ENCODE measurements around the gene KRTAP5-3. TPM values are rescaled to one million over a fixed set of nuclear protein-coding genes. Genes with fewer than 3 reads are reported as not detected.

Gene KRTAP5-3
- polyA plus RNA-seq, 1 donor from 2014 or later, result not detected

- Histone ChIP-seq H3K79me2 (replicated peaks; ENCODE audit: insufficient read depth, low read length) (no peaks in the 10 kb centered on the region), H4K20me1 (ENCODE audit: insufficient read depth) (no peaks in the 10 kb centered on the region), H3F3A (ENCODE audit: insufficient read depth, low read length, poor library complexity, severe bottlenecking) (no peaks in the 10 kb centered on the region), H2AFZ (ENCODE audit: low read depth, low read length) (no peak overlapping the region), H3K27me3 (ENCODE audit: insufficient read depth, low read depth, low read length) (no peaks in the 10 kb centered on the region), H3K27ac (ENCODE audit: low read length) (no peak overlapping the region), H3K36me3 (ENCODE audit: insufficient read depth, low read length) (no peaks in the 10 kb centered on the region), H3K4me3 (ENCODE audit: low read length) (no peak overlapping the region), H3K9me2 (ENCODE audit: insufficient read depth, low read length) (no peaks in the 10 kb centered on the region), H3K4me2 (ENCODE audit: low read length) (no peak overlapping the region), H3K9ac (ENCODE audit: low read length) (no peak overlapping the region), H3K9me3 (ENCODE audit: low read length) (no peaks in the 10 kb centered on the region)
- TF ChIP-seq RAD21 (conservative IDR thresholded peaks at IDR 0.05) (no peak), SMC3 (conservative IDR thresholded peaks at IDR 0.05; ENCODE audit: poor library complexity) (no peak), TAF1 (IDR thresholded peaks at IDR 0.05; ENCODE audit: low read depth) (no peak), EP300 (conservative IDR thresholded peaks at IDR 0.05; ENCODE audit: poor library complexity, severe bottlenecking) (no peak), EZH2 (IDR thresholded peaks at IDR 0.05; ENCODE audit: borderline replicate concordance, insufficient read depth, low read length, poor library complexity, severe bottlenecking) (no peak), MXI1 (conservative IDR thresholded peaks at IDR 0.05; ENCODE audit: poor library complexity, severe bottlenecking) (no peak), CTCF (IDR thresholded peaks at IDR 0.05; ENCODE audit: poor library complexity, severe bottlenecking) (no peak), POLR2AphosphoS5 (IDR thresholded peaks at IDR 0.05) (no peak)
- TF ChIP-seq, protein P1, sequence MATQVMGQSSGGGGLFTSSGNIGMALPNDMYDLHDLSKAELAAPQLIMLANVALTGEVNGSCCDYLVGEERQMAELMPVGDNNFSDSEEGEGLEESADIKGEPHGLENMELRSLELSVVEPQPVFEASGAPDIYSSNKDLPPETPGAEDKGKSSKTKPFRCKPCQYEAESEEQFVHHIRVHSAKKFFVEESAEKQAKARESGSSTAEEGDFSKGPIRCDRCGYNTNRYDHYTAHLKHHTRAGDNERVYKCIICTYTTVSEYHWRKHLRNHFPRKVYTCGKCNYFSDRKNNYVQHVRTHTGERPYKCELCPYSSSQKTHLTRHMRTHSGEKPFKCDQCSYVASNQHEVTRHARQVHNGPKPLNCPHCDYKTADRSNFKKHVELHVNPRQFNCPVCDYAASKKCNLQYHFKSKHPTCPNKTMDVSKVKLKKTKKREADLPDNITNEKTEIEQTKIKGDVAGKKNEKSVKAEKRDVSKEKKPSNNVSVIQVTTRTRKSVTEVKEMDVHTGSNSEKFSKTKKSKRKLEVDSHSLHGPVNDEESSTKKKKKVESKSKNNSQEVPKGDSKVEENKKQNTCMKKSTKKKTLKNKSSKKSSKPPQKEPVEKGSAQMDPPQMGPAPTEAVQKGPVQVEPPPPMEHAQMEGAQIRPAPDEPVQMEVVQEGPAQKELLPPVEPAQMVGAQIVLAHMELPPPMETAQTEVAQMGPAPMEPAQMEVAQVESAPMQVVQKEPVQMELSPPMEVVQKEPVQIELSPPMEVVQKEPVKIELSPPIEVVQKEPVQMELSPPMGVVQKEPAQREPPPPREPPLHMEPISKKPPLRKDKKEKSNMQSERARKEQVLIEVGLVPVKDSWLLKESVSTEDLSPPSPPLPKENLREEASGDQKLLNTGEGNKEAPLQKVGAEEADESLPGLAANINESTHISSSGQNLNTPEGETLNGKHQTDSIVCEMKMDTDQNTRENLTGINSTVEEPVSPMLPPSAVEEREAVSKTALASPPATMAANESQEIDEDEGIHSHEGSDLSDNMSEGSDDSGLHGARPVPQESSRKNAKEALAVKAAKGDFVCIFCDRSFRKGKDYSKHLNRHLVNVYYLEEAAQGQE (IDR thresholded peaks at IDR 0.05; ENCODE audit: borderline replicate concordance), result no peak
Measured at GRCh38 chr11:1652026-1652425, 43.8 kb upstream of the KRTAP5-3 start.

DNA sequence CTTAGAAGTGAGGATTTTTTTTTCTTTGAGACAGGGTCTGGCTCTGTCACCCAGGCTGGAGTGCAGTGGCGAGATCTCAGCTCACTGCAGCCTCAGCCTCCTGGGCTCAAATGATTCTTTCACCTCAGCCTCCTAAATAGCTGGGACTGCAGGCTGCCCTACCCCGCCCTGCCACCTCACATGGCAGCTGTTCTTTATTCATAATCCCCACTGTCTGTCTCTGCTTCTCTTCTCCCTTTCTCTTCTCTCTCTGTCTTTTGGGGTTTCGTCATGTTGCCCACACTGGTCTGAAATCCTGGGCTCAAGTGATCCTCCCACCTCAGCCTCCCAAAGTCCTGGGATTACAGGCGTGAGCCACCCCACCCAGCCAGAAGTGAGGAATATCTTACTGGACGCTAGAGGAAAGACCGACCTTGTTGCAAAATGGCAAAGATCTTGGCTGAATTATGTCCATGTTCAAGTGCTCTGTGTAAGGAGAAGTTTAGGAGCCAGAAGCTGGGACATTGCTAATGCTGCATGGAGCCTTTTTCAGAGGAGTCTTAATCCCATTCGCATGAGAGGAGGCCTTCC, 43.2 kb upstream of the KRTAP5-3 start:
- H3K9me3 ChIP-seq (ENCODE audit: low read length), result no peaks in the 10 kb centered on the region
- H3K36me3 ChIP-seq (ENCODE audit: insufficient read depth, low read length), result no peaks in the 10 kb centered on the region
- TF ChIP-seq RAD21 (conservative IDR thresholded peaks at IDR 0.05) (no peak), EP300 (conservative IDR thresholded peaks at IDR 0.05; ENCODE audit: poor library complexity, severe bottlenecking) (no peak), CTCF (IDR thresholded peaks at IDR 0.05; ENCODE audit: poor library complexity, severe bottlenecking) (no peak)
- H3K27me3 ChIP-seq (ENCODE audit: insufficient read depth, low read depth, low read length), result no peaks in the 10 kb centered on the region
- H3K27ac ChIP-seq (ENCODE audit: low read length), result no peak overlapping the region
- no peaks in the 10 kb centered on the region for H3K79me2 ChIP-seq (replicated peaks; ENCODE audit: insufficient read depth, low read length)
- no peak overlapping the region for H2AFZ ChIP-seq (ENCODE audit: low read depth, low read length)
- H3K9ac ChIP-seq (ENCODE audit: low read length), result no peak overlapping the region
- no peaks in the 10 kb centered on the region for H3F3A ChIP-seq (ENCODE audit: insufficient read depth, low read length, poor library complexity, severe bottlenecking)
- H4K20me1 ChIP-seq (ENCODE audit: insufficient read depth), result no peaks in the 10 kb centered on the region
- H3K9me2 ChIP-seq (ENCODE audit: insufficient read depth, low read length), result no peaks in the 10 kb centered on the region
- H3K4me2 ChIP-seq (ENCODE audit: low read length), result no peak overlapping the region
- no peak overlapping the region for H3K4me3 ChIP-seq (ENCODE audit: low read length)
